K562 (cell line): ENCODE measurements around the gene CHSY3. TPM values are rescaled to one million over a fixed set of nuclear protein-coding genes. Genes with fewer than 3 reads are reported as not detected.

Source experiments
- ATAC-seq: fragments of 200-7000 bp; cut with Tn5 transposase; 3 replicates; pipeline ENCODE4 v1.9.1; 2020; ENCODE audit warnings: moderate library complexity
- BruUV-seq: library from RNA; stranded (reverse); fragments of 400-500 nt; replicated peaks from 2 replicates; lab custom pipeline; 2021; lab: Mats Ljungman, UMichigan
- CTCF ChIA-PET: fragments of 300-600 bp; formaldehyde crosslinking; extraction: SDS; loops from one replicate; lab custom pipeline; 2021; ENCODE audit warnings: low intra/inter-chr PET ratio; lab: Yijun Ruan, JAX
- POLR2A ChIA-PET: fragments of 300-600, 350-650 bp; sonication (Branson Sonifier 250); formaldehyde crosslinking; extraction: SDS; loops from one replicate; lab custom pipeline; 2021; ENCODE audit warnings: antibody characterized with exemption, inconsistent platforms; lab: Yijun Ruan, JAX
- DNase-seq, 4 experiments: peaks; one replicate each; pipeline versions ENCODE4 v3.0.0 to v3.0.0-alpha.2; 2011 to 2018; ENCODE audit warnings: low spot score in 3 of 4, mixed read lengths in 3 of 4; ENCODE audit errors: extremely low read depth in 1 of 4
- FAIRE-seq: peaks from 2 replicates; lab custom pipeline; 2011; peaks lifted over from hg19 to GRCh38; lab: Jason Lieb, UNC
- H2AFZ ChIP-seq: 2 replicates; pipeline ENCODE4 v1.6.0; 2011; ENCODE audit warnings: low read depth, low read length, control low read depth, inconsistent platforms
- H3K27ac ChIP-seq: fragments of 200-600 bp; 3 replicates; pipeline ENCODE4 v1.8.0; 2011; ENCODE audit warnings: low read depth, mild to moderate bottlenecking, control low read depth, inconsistent platforms, low read length, moderate library complexity, mixed read lengths; ENCODE audit errors: extremely low read depth
- H3K27me3 ChIP-seq, 2 experiments: fragments of 300-600 bp in 1 of 2; 2 replicates in 1 of 2; 3 replicates in 1 of 2; pipeline versions ENCODE4 v1.6.0 to v1.8.0; 2011; ENCODE audit warnings: inconsistent platforms in 2 of 2, low read length in 2 of 2, mild to moderate bottlenecking in 1 of 2, mixed read lengths in 1 of 2, moderate library complexity in 1 of 2; ENCODE audit not compliant: control insufficient read depth in 2 of 2, insufficient read depth in 2 of 2
- H3K36me3 ChIP-seq: fragments of 300-600 bp; 3 replicates; pipeline ENCODE4 v1.8.0; 2011; ENCODE audit warnings: mild to moderate bottlenecking, low read length, inconsistent platforms; ENCODE audit not compliant: control insufficient read depth, insufficient read depth
- H3K4me1 ChIP-seq, 2 experiments: fragments of 200-600 bp in 1 of 2; replicated peaks in 1 of 2; 2 replicates in 1 of 2; 3 replicates in 1 of 2; pipeline versions ENCODE4 v1.5.1 to v1.8.0; 2011; ENCODE audit warnings: inconsistent platforms in 2 of 2, low read length in 2 of 2, mild to moderate bottlenecking in 1 of 2, mixed read lengths in 1 of 2, moderate library complexity in 1 of 2; ENCODE audit not compliant: control insufficient read depth in 2 of 2, insufficient read depth in 2 of 2
- H3K4me2 ChIP-seq: 2 replicates; pipeline ENCODE4 v1.6.1; 2011; ENCODE audit warnings: low read length, control low read depth, inconsistent platforms, mixed read lengths; ENCODE audit not compliant: insufficient read depth
- H3K4me3 ChIP-seq: fragments of 200-600 bp; sonication (generic), shearing (Covaris generic); 2 replicates; pipeline ENCODE4 v1.5.1; 2016; ENCODE audit warnings: control low read depth, inconsistent platforms
- H3K79me2 ChIP-seq: fragments of 200-600 bp; 3 replicates; pipeline ENCODE4 v1.8.0; 2011; ENCODE audit warnings: low read length, inconsistent platforms; ENCODE audit not compliant: control insufficient read depth, insufficient read depth
- H3K9ac ChIP-seq, 2 experiments: 2 replicates each; pipeline versions ENCODE4 v1.6.0 to v1.6.1; 2011; ENCODE audit warnings: low read depth in 2 of 2, low read length in 2 of 2, control low read depth in 1 of 2, inconsistent platforms in 1 of 2, mild to moderate bottlenecking in 1 of 2, mixed read lengths in 1 of 2; ENCODE audit not compliant: insufficient read depth in 1 of 2
- H3K9me1 ChIP-seq: one replicate; pipeline ENCODE4 v1.6.0; 2011; ENCODE audit warnings: inconsistent platforms, mild to moderate bottlenecking, low read length, moderate library complexity; ENCODE audit not compliant: control insufficient read depth, insufficient read depth
- H3K9me3 ChIP-seq: replicated peaks from 2 replicates; pipeline ENCODE4 v1.5.1; 2011; ENCODE audit warnings: low read depth, low read length, inconsistent platforms; ENCODE audit not compliant: control insufficient read depth, insufficient read depth
- H4K20me1 ChIP-seq: replicated peaks from 2 replicates; pipeline ENCODE4 v1.6.1; 2011; ENCODE audit warnings: low read length, inconsistent platforms, mixed read lengths; ENCODE audit not compliant: control insufficient read depth, insufficient read depth
- CREB3L1 ChIP-seq: fragments of 450-650 bp; IDR thresholded peaks from 2 replicates; pipeline ENCODE4 v1.6.1; 2014; ENCODE audit warnings: low read depth, mild to moderate bottlenecking, moderate library complexity, borderline replicate concordance
- CUX1 ChIP-seq: fragments of 200-800 bp; sonication (Bioruptor generic); IDR thresholded peaks from 2 replicates; pipeline ENCODE4 v1.6.1; 2016; ENCODE audit warnings: missing genetic modification characterization, missing compliant biosample characterization
- RAD51 ChIP-seq: fragments of 450-650 bp; IDR thresholded peaks from 2 replicates; pipeline ENCODE4 v1.7.1; 2016; ENCODE audit warnings: low read depth, mild to moderate bottlenecking, borderline replicate concordance
- TAF1 ChIP-seq: IDR thresholded peaks from 2 replicates; pipeline ENCODE4 v1.6.1; 2011; ENCODE audit warnings: mild to moderate bottlenecking, low read length, moderate library complexity; ENCODE audit not compliant: insufficient read depth, control insufficient read depth, severe bottlenecking; ENCODE audit errors: extremely low read depth
- ZNF146 ChIP-seq: IDR thresholded peaks from one replicate; pipeline ENCODE4 v1.6.1; 2018; ENCODE audit warnings: missing compliant biosample characterization; ENCODE audit not compliant: unreplicated experiment
- WGBS: fragments of 100-300 bp; shearing (Covaris generic); methylation state at CpG from one replicate; pipeline ENCODE4 v1.1.6; 2016; ENCODE audit warnings: low coverage, mixed read lengths; ENCODE audit not compliant: insufficient coverage; ENCODE audit errors: missing lambda C conversion rate; 5-methylcytosine and 5-hydroxymethylcytosine counted together
- in situ Hi-C: fragments of 300-500 bp; cut with MboI; formaldehyde crosslinking; loops from 4 replicates; pipeline ENCODE4 v1.15.0; 2018; ENCODE audit warnings: inconsistent platforms, mixed read lengths
- intact Hi-C: fragments of 100-400 bp; cut with micrococcal nuclease; formaldehyde crosslinking; loops from 2 replicates; pipeline ENCODE4 v1.14.2; 2022
- polyA plus RNA-seq, 8 experiments: library from polyadenylated mRNA; depleted of rRNA in 4 of 8; stranded (reverse) in 5 of 8; unstranded in 3 of 8; fragments of >200 nt; fragmentation: Nextera tagmentation in 2 of 8; fragmentation: Illumina TruSeq in 1 of 8; extraction: Ambion mirVana in 2 of 8; extraction: Trizol in 1 of 8; gene quantifications; 2 replicates each; pipeline versions ENCODE4 v1.2.1 to v1.2.3, GENCODE V29; 2011 to 2014; ENCODE audit warnings: inconsistent platforms in 1 of 8, missing spikeins in 1 of 8
- total RNA-seq, 7 experiments: library from RNA; depleted of rRNA in 6 of 7; stranded (reverse); fragments of >200 nt in 6 of 7; fragmentation: Illumina TruSeq in 2 of 7; extraction: Trizol in 2 of 7; gene quantifications; 2 replicates each; pipeline versions ENCODE4 v1.2.1 to v1.2.3, GENCODE V29; 2011 to 2021; ENCODE audit warnings: low replicate concordance in 1 of 7

The CHSY3 gene
- total and polyA plus RNA-seq, 9 of the 15 experiments (the other 6 are each of a cell fraction or from before 2014, with no cell fraction given) = 0.04 TPM; not detected in 8

GRCh38 chr5:130168211-130168610 lies 263.9 kb downstream of the CHSY3 start:
- 0% methylated on average over 4 of the region's 4 CpGs for WGBS
- in situ Hi-C loops = no loop called here
- ATAC-seq = no peak
- Histone ChIP-seq H3K4me2 (no peak overlapping the region), H3K9ac (no peak overlapping the region), H3K9me3 (no peaks in the 10 kb centered on the region), H3K27ac (no peak overlapping the region), H3K36me3 (no peaks in the 10 kb centered on the region), H4K20me1 (no peaks in the 10 kb centered on the region), H3K4me1 (no peaks in the 10 kb centered on the region), H2AFZ (no peak overlapping the region), H3K79me2 (no peaks in the 10 kb centered on the region), H3K4me3 (no peak overlapping the region), H3K27me3 (no peaks in the 10 kb centered on the region), H3K9me1 (no peaks in the 10 kb centered on the region)
- no peak for FAIRE-seq
- TF ChIP-seq CREB3L1 = no peak
- TF ChIP-seq TAF1 = no peak
- POLR2A ChIA-PET = no interaction called here
- CTCF ChIA-PET = no interaction called here
- intact Hi-C loops = no loop called here
- no peak for DNase-seq
- BruUV-seq = no TSS peak

- Histone ChIP-seq H3K9me3 (no peaks in the 10 kb centered on the region), H3K27ac (no peak overlapping the region), H3K4me2 (no peak overlapping the region)
- BruUV-seq = no TSS peak
- TF ChIP-seq ZNF146 = no peak
- no peak for TF ChIP-seq RAD51
- TF ChIP-seq CUX1 = no peak
- TF ChIP-seq, all 486 proteins: peak for 0
- in situ Hi-C loops (no loop called here), intact Hi-C loops (no loop called here)
- H3K9me1 ChIP-seq = no peaks in the 10 kb centered on the region
- no peak overlapping the region for H2AFZ ChIP-seq
- no peak overlapping the region for H3K9ac ChIP-seq
- ChIA-PET POLR2A (no interaction called here), CTCF (no interaction called here)
- ATAC-seq = no peak
- H3K4me1 ChIP-seq = no peaks in the 10 kb centered on the region
- no peaks in the 10 kb centered on the region for H3K36me3 ChIP-seq
- no peak for DNase-seq
- no peak overlapping the region for H3K4me3 ChIP-seq
- no peaks in the 10 kb centered on the region for H3K79me2 ChIP-seq
- no peak for FAIRE-seq
- H3K27me3 ChIP-seq = no peaks in the 10 kb centered on the region
- no peaks in the 10 kb centered on the region for H4K20me1 ChIP-seq
These were observed 267.4 kb downstream of the CHSY3 start for GRCh38 chr5:130171699-130172098.
